ENCODE results near the gene IRF8. TPM values are rescaled to one million over a fixed set of nuclear protein-coding genes. Genes with fewer than 3 reads are reported as not detected.

Gene IRF8
- total RNA-seq, 5 donors from 2014 or later (not counting 1 experiment from before 2014, with no cell fraction given), result 7.7 to 17.0 (median 10.3) TPM

DNA sequence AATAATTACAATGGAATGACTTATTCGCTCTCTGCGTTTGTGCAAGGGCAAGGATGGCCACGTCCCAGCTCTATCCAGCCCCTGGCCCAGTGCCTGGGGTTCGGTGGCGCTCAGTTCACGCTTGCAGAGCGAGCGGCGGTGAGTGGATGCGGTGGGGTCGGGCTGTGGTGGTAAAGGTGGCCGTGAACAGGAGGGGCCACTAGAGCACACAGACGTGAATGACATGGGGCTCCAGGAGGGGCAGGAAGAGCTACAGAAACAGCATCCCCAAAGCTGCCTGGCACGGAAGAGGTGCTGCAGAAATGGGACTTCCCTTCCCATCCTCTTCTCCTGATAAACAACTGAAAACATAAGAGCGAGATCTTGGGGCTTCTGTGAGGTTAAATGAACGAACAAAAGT is 28.4 kb downstream of the IRF8 start:
- H3K27ac ChIP-seq (ENCODE audit: low read length), result no peak overlapping the region
- Mint-ChIP-seq H3K27me3 (peaks cover 0 to 5% of the 10 kb centered on the region in 2 donors), H3K4me3 (no peak overlapping the region), H3K4me1 (peaks cover 0 to 10% (median 8%) of the 10 kb centered on the region in 3 donors), H3K9me3 (no peaks in the 10 kb centered on the region), H3K27ac (no peak overlapping the region), H3K36me3 (no peaks in the 10 kb centered on the region)
- peaks cover 0 to 4% of the 10 kb centered on the region in 2 experiments for H3K4me1 ChIP-seq (ENCODE audit: control insufficient read depth in 1 of 2, extremely low read depth in 1 of 2, insufficient read depth in 2 of 2, low read length in 2 of 2)
- POLR2A ChIA-PET, result no interaction called here
- no peak overlapping the region for H3K4me3 ChIP-seq (ENCODE audit: control insufficient read depth in 1 of 2, extremely low read depth in 1 of 2, low read length in 1 of 2)
- ATAC-seq (replicated peaks in 1 of 4), result no peak
- no peak for DNase-seq
- 58% methylated on average over 12 of the region's 16 CpGs for WGBS (ENCODE audit: insufficient coverage)
- peaks cover 0 to 16% of the 10 kb centered on the region in 2 experiments for H3K27me3 ChIP-seq (replicated peaks in 1 of 2; ENCODE audit: control insufficient read depth in 2 of 2, extremely low read depth in 1 of 2, insufficient read depth in 2 of 2, low read length in 1 of 2)
- no peaks in the 10 kb centered on the region for H3K36me3 ChIP-seq (ENCODE audit: control insufficient read depth in 2 of 2, extremely low read depth in 1 of 2, insufficient read depth in 1 of 2, low read length in 1 of 2)
- H3K9me3 ChIP-seq, result no peaks in the 10 kb centered on the region
- CTCF ChIA-PET, result no interaction called here

GRCh38 chr16:85927959-85928358 is 29.0 kb downstream of the IRF8 start:
- Mint-ChIP-seq H3K4me1 (peaks cover 0 to 10% (median 8%) of the 10 kb centered on the region in 3 donors), H3K27ac (no peak overlapping the region), H3K9me3 (no peaks in the 10 kb centered on the region), H3K36me3 (no peaks in the 10 kb centered on the region), H3K27me3 (peaks cover 0 to 5% of the 10 kb centered on the region in 2 donors), H3K4me3 (no peak overlapping the region)
- Histone ChIP-seq H3K36me3 (ENCODE audit: control insufficient read depth in 2 of 2, extremely low read depth in 1 of 2, insufficient read depth in 1 of 2, low read length in 1 of 2) (no peaks in the 10 kb centered on the region), H3K9me3 (no peaks in the 10 kb centered on the region), H3K27me3 (replicated peaks in 1 of 2; ENCODE audit: control insufficient read depth in 2 of 2, extremely low read depth in 1 of 2, insufficient read depth in 2 of 2, low read length in 1 of 2) (peaks cover 0 to 16% of the 10 kb centered on the region in 2 experiments), H3K4me1 (ENCODE audit: control insufficient read depth in 1 of 2, extremely low read depth in 1 of 2, insufficient read depth in 2 of 2, low read length in 2 of 2) (peaks cover 0 to 7% of the 10 kb centered on the region in 2 experiments), H3K27ac (ENCODE audit: low read length) (no peak overlapping the region), H3K4me3 (ENCODE audit: control insufficient read depth in 1 of 2, extremely low read depth in 1 of 2, low read length in 1 of 2) (no peak overlapping the region)
- ChIA-PET POLR2A (no interaction called here), CTCF (no interaction called here)
- no peak for DNase-seq
- WGBS (ENCODE audit: insufficient coverage), result 92% methylated on average over 5 of the region's 7 CpGs
- ATAC-seq (replicated peaks in 1 of 4), result no peak

DNA sequence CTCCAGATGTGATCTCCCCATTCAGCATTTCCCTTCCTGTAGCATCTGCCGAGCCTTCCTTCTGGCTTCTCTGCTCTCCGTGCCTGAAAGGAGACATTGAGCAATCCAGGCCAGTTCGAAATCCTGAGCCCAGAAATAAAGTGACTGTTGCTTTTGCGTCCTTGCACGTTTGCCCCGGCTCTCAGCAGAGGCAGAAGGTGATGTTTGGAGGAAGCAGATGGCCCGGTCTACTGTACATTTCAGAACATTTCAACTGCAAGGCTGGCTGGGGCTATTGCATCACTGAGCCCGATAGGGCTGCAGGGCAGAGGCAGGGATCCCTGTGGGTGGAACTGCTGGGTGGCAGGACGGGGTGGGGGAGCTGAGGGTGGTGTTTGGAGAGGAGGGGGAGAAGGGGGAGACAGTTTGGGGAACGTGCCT is 29.4 kb downstream of the IRF8 start:
- Mint-ChIP-seq H3K4me3 (no peak overlapping the region), H3K9me3 (no peaks in the 10 kb centered on the region), H3K27me3 (peaks cover 0 to 5% of the 10 kb centered on the region in 2 donors), H3K4me1 (peaks cover 0 to 12% (median 10%) of the 10 kb centered on the region in 3 donors), H3K36me3 (no peaks in the 10 kb centered on the region), H3K27ac (no peak overlapping the region)
- H3K4me3 ChIP-seq (ENCODE audit: control insufficient read depth in 1 of 2, extremely low read depth in 1 of 2, low read length in 1 of 2), result no peak overlapping the region
- H3K36me3 ChIP-seq (ENCODE audit: control insufficient read depth in 2 of 2, extremely low read depth in 1 of 2, insufficient read depth in 1 of 2, low read length in 1 of 2), result no peaks in the 10 kb centered on the region
- ChIA-PET CTCF (no interaction called here), POLR2A (no interaction called here)
- peaks cover 0 to 9% of the 10 kb centered on the region in 2 experiments for H3K4me1 ChIP-seq (ENCODE audit: control insufficient read depth in 1 of 2, extremely low read depth in 1 of 2, insufficient read depth in 2 of 2, low read length in 2 of 2)
- H3K27me3 ChIP-seq (replicated peaks in 1 of 2; ENCODE audit: control insufficient read depth in 2 of 2, extremely low read depth in 1 of 2, insufficient read depth in 2 of 2, low read length in 1 of 2), result peaks cover 0 to 16% of the 10 kb centered on the region in 2 experiments
- H3K9me3 ChIP-seq, result no peaks in the 10 kb centered on the region
- no peak overlapping the region for H3K27ac ChIP-seq (ENCODE audit: low read length)
- DNase-seq (no peak), ATAC-seq (replicated peaks in 1 of 4) (no peak)
- WGBS (ENCODE audit: insufficient coverage), result 74% methylated on average over 10 of the region's 10 CpGs

DNA sequence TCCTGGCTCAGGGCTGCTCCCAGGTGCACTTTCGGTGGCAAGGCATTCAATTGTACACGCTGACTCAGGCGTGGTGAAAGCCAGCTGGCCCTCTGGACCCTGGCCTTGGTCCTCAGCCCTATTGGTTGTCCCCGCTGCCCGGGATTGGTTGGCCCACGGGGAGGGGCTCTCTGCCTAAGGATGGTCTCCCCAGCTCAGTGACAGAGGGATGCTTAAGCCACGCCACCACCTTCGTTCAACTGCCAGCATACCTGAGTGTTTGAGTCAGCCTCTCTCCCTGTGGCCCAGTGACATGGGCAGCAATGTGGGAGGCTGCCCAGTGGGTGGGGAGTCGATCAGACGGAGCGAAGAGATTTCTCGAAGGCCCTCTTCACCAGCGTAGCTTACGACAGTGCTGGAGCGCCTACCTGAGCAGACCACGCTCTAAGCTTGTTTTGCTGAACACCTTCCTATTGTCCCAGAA is 30.3 kb downstream of the IRF8 start:
- WGBS (ENCODE audit: insufficient coverage), result 98% methylated on average over 14 of the region's 16 CpGs
- no peaks in the 10 kb centered on the region for H3K9me3 ChIP-seq
- H3K4me1 ChIP-seq (ENCODE audit: control insufficient read depth in 1 of 2, extremely low read depth in 1 of 2, insufficient read depth in 2 of 2, low read length in 2 of 2), result peaks cover 0 to 16% of the 10 kb centered on the region in 2 experiments
- H3K27ac Mint-ChIP-seq, result no peak overlapping the region
- ChIA-PET POLR2A (no interaction called here), CTCF (no interaction called here)
- H3K4me1 Mint-ChIP-seq, result peaks cover 4 to 20% (median 19%) of the 10 kb centered on the region in 3 donors
- ATAC-seq (replicated peaks in 1 of 4) (no peak), DNase-seq (no peak)
- peaks cover 0 to 16% of the 10 kb centered on the region in 2 experiments for H3K27me3 ChIP-seq (replicated peaks in 1 of 2; ENCODE audit: control insufficient read depth in 2 of 2, extremely low read depth in 1 of 2, insufficient read depth in 2 of 2, low read length in 1 of 2)
- no peaks in the 10 kb centered on the region for H3K9me3 Mint-ChIP-seq
- H3K4me3 Mint-ChIP-seq, result no peak overlapping the region
- peaks cover 0 to 5% of the 10 kb centered on the region in 2 donors for H3K27me3 Mint-ChIP-seq
- no peaks in the 10 kb centered on the region for H3K36me3 ChIP-seq (ENCODE audit: control insufficient read depth in 2 of 2, extremely low read depth in 1 of 2, insufficient read depth in 1 of 2, low read length in 1 of 2)
- no peak overlapping the region for H3K4me3 ChIP-seq (ENCODE audit: control insufficient read depth in 1 of 2, extremely low read depth in 1 of 2, low read length in 1 of 2)
- H3K27ac ChIP-seq (ENCODE audit: low read length), result no peak overlapping the region
- H3K36me3 Mint-ChIP-seq, result no peaks in the 10 kb centered on the region

DNA sequence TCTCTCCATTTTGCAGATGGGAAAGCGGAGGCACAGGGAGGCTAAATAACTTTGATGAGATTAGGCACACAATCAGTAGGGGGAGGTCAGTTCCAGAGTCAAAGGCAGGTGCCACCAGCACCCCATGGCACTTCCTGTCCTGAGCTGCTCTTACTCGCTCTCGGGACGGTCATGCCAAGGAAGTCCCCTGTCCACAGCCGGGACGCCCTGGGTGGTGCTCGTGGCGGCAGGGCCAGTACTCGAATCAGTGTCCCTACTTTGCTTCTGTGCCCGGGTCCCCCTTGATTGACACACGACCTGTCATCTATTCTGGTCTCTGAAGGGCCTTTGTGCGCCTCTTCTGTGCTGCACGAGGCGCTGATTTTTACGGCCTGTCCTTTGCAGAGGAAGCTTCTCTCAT is 31.3 kb downstream of the IRF8 start:
- peaks cover 0 to 16% of the 10 kb centered on the region in 2 experiments for H3K27me3 ChIP-seq (replicated peaks in 1 of 2; ENCODE audit: control insufficient read depth in 2 of 2, extremely low read depth in 1 of 2, insufficient read depth in 2 of 2, low read length in 1 of 2)
- peaks cover 0 to 5% of the 10 kb centered on the region in 2 donors for H3K27me3 Mint-ChIP-seq
- no peak for DNase-seq
- H3K4me3 ChIP-seq (ENCODE audit: control insufficient read depth in 1 of 2, extremely low read depth in 1 of 2, low read length in 1 of 2), result no peak overlapping the region
- H3K4me1 ChIP-seq (ENCODE audit: control insufficient read depth in 1 of 2, extremely low read depth in 1 of 2, insufficient read depth in 2 of 2, low read length in 2 of 2), result peaks cover 1 to 26% of the 10 kb centered on the region in 2 experiments
- no peak overlapping the region for H3K4me3 Mint-ChIP-seq
- WGBS (ENCODE audit: insufficient coverage), result 95% methylated on average over 15 of the region's 15 CpGs
- no peak overlapping the region for H3K27ac ChIP-seq (ENCODE audit: low read length)
- POLR2A ChIA-PET, result no interaction called here
- no peak for ATAC-seq (replicated peaks in 1 of 4)
- H3K36me3 ChIP-seq (ENCODE audit: control insufficient read depth in 2 of 2, extremely low read depth in 1 of 2, insufficient read depth in 1 of 2, low read length in 1 of 2), result no peaks in the 10 kb centered on the region
- H3K27ac Mint-ChIP-seq, result no peak overlapping the region
- no peaks in the 10 kb centered on the region for H3K9me3 Mint-ChIP-seq
- no peaks in the 10 kb centered on the region for H3K36me3 Mint-ChIP-seq
- no peaks in the 10 kb centered on the region for H3K9me3 ChIP-seq
- CTCF ChIA-PET, result no interaction called here
- H3K4me1 Mint-ChIP-seq, result peaks cover 12 to 31% (median 29%) of the 10 kb centered on the region in 3 donors

DNA sequence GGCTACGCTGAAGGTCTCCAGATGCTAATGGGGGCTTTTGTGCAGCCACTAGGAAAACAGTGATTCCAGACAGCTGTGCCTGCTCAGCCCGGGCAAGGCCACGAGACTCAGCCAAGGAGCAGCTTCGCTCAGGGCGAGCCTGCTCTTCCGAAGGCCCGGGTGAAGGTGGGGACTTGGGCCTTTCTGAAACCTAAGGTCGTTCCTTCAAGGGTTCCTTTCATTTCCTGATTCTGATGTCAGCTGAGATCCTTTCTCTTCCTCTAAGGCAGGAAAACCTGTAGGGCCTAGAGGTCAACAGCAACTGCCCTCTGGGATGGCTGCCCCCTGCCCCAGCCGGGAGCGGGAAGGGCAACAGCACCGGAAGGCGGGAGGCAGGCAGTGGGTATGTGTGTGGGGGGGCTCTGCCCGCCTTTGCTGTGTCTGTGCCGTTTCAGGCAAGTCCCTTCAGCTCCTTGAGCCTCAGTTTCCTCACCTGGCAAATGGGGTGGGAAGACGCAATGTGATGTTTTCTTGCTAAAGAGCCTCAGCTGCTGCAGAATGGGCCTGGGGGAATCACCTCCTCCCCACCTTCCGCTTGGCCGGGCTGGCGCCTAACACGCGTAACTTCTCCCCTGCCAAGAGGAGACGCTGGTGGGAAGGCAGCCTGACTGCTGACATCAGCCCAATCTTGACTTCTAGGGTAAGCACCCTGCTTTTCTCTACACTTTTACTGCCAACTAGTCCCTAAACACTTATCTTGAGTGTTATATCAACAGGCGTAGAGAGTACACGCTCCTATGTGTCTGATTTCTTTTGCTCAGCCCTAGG is 32.8 kb downstream of the IRF8 start:
- peaks cover 0 to 5% of the 10 kb centered on the region in 2 donors for H3K27me3 Mint-ChIP-seq
- Histone ChIP-seq H3K4me3 (ENCODE audit: control insufficient read depth in 1 of 2, extremely low read depth in 1 of 2, low read length in 1 of 2) (no peak overlapping the region), H3K27ac (ENCODE audit: low read length) (no peak overlapping the region), H3K36me3 (ENCODE audit: control insufficient read depth in 2 of 2, extremely low read depth in 1 of 2, insufficient read depth in 1 of 2, low read length in 1 of 2) (no peaks in the 10 kb centered on the region), H3K9me3 (no peaks in the 10 kb centered on the region), H3K4me1 (ENCODE audit: control insufficient read depth in 1 of 2, extremely low read depth in 1 of 2, insufficient read depth in 2 of 2, low read length in 2 of 2) (peaks cover 12 to 41% of the 10 kb centered on the region in 2 experiments), H3K27me3 (replicated peaks in 1 of 2; ENCODE audit: control insufficient read depth in 2 of 2, extremely low read depth in 1 of 2, insufficient read depth in 2 of 2, low read length in 1 of 2) (peaks cover 0 to 11% of the 10 kb centered on the region in 2 experiments)
- H3K27ac Mint-ChIP-seq, result no peak overlapping the region
- peaks cover 27 to 46% (median 44%) of the 10 kb centered on the region in 3 donors for H3K4me1 Mint-ChIP-seq
- POLR2A ChIA-PET, result no interaction called here
- ATAC-seq (replicated peaks in 1 of 4), result no peak
- H3K4me3 Mint-ChIP-seq, result no peak overlapping the region
- WGBS (ENCODE audit: insufficient coverage), result 92% methylated on average over 16 of the region's 23 CpGs
- no peak for DNase-seq
- no peaks in the 10 kb centered on the region for H3K9me3 Mint-ChIP-seq
- H3K36me3 Mint-ChIP-seq, result no peaks in the 10 kb centered on the region
- CTCF ChIA-PET, result no interaction called here

Data from T-cell (primary cell).